Endothelial cell (in vitro differentiated cells): ENCODE results near the gene ANTKMT. TPM values are rescaled to one million over a fixed set of nuclear protein-coding genes. Genes with fewer than 3 reads are reported as not detected.

ENCODE experiments used
- DNase-seq: peaks from one replicate; pipeline ENCODE4 v3.0.0; 2021; ENCODE audit warnings: low spot score
- H3K27ac Mint-ChIP-seq: one replicate; pipeline ENCODE4 v1.8.0; 2021; ENCODE audit warnings: mixed read lengths, inconsistent platforms; ENCODE audit not compliant: unreplicated experiment
- H3K27me3 Mint-ChIP-seq: one replicate; pipeline ENCODE4 v1.8.0; 2021; ENCODE audit warnings: mild to moderate bottlenecking, moderate library complexity, mixed read lengths, inconsistent platforms; ENCODE audit not compliant: unreplicated experiment
- H3K36me3 Mint-ChIP-seq: one replicate; pipeline ENCODE4 v1.8.0; 2021; ENCODE audit warnings: mild to moderate bottlenecking, low read depth, mixed read lengths, inconsistent platforms; ENCODE audit not compliant: unreplicated experiment
- H3K4me1 Mint-ChIP-seq: one replicate; pipeline ENCODE4 v1.8.0; 2021; ENCODE audit warnings: mild to moderate bottlenecking, mixed read lengths, inconsistent platforms; ENCODE audit not compliant: unreplicated experiment
- H3K4me3 Mint-ChIP-seq: one replicate; pipeline ENCODE4 v1.8.0; 2021; ENCODE audit warnings: mild to moderate bottlenecking, mixed read lengths, inconsistent platforms; ENCODE audit not compliant: unreplicated experiment
- H3K9me3 Mint-ChIP-seq: one replicate; pipeline ENCODE4 v1.8.0; 2021; ENCODE audit warnings: mixed read lengths, inconsistent platforms; ENCODE audit not compliant: unreplicated experiment
- CTCF ChIP-seq: fragments of 200-600 bp; sonication (generic); IDR thresholded peaks from one replicate; pipeline ENCODE4 v1.5.0; 2021; ENCODE audit warnings: antibody characterized with exemption; ENCODE audit not compliant: unreplicated experiment
- total RNA-seq: library from RNA; stranded (reverse); fragmentation: NEBNext Ultra II Directional; extraction: Animal tissue kit (Norgen Biotek cat#: 25700); gene quantifications from one replicate; pipeline ENCODE4 v1.2.1, GENCODE V29; 2021; ENCODE audit not compliant: unreplicated experiment

ANTKMT gene
- total RNA-seq, 1 donor from 2014 or later, result 11.1 TPM

GRCh38 chr16:745739-746138, 24.8 kb downstream of the ANTKMT start:
- Mint-ChIP-seq H3K27ac (no peak overlapping the region), H3K27me3 (no peaks in the 10 kb centered on the region), H3K9me3 (no peaks in the 10 kb centered on the region), H3K4me3 (no peak overlapping the region), H3K4me1 (no peaks in the 10 kb centered on the region), H3K36me3 (no peaks in the 10 kb centered on the region)
- DNase-seq, result peak; percentile 62
- TF ChIP-seq CTCF, result no peak

- Mint-ChIP-seq H3K36me3 (no peaks in the 10 kb centered on the region), H3K4me1 (peaks cover 9% of the 10 kb centered on the region), H3K27me3 (no peaks in the 10 kb centered on the region), H3K4me3 (no peak overlapping the region), H3K27ac (no peak overlapping the region), H3K9me3 (no peaks in the 10 kb centered on the region)
- DNase-seq, result no peak
- TF ChIP-seq CTCF, result no peak
Measured at GRCh38 chr16:746637-747036, 25.7 kb downstream of the ANTKMT start.

- H3K4me3 Mint-ChIP-seq, result no peak overlapping the region
- no peak for DNase-seq
- no peaks in the 10 kb centered on the region for H3K9me3 Mint-ChIP-seq
- H3K27me3 Mint-ChIP-seq, result no peaks in the 10 kb centered on the region
- no peak overlapping the region for H3K27ac Mint-ChIP-seq
- H3K4me1 Mint-ChIP-seq, result peaks cover 11% of the 10 kb centered on the region
- TF ChIP-seq CTCF, result no peak
- H3K36me3 Mint-ChIP-seq, result no peaks in the 10 kb centered on the region
Measured at GRCh38 chr16:747978-748746, 27.2 kb downstream of the ANTKMT start.

- no peaks in the 10 kb centered on the region for H3K9me3 Mint-ChIP-seq
- H3K4me3 Mint-ChIP-seq, result no peak overlapping the region
- H3K36me3 Mint-ChIP-seq, result no peaks in the 10 kb centered on the region
- no peak for DNase-seq
- H3K27me3 Mint-ChIP-seq, result no peaks in the 10 kb centered on the region
- peaks cover 11% of the 10 kb centered on the region for H3K4me1 Mint-ChIP-seq
- TF ChIP-seq CTCF, result no peak
- H3K27ac Mint-ChIP-seq, result no peak overlapping the region
Measured at GRCh38 chr16:749010-749409, 28.1 kb downstream of the ANTKMT start.

- no peak for DNase-seq
- no peaks in the 10 kb centered on the region for H3K9me3 Mint-ChIP-seq
- no peak overlapping the region for H3K4me3 Mint-ChIP-seq
- no peak overlapping the region for H3K27ac Mint-ChIP-seq
- TF ChIP-seq CTCF, result no peak
- H3K27me3 Mint-ChIP-seq, result no peaks in the 10 kb centered on the region
- H3K36me3 Mint-ChIP-seq, result no peaks in the 10 kb centered on the region
- H3K4me1 Mint-ChIP-seq, result peaks cover 11% of the 10 kb centered on the region
Measured at GRCh38 chr16:750485-750884, 29.5 kb downstream of the ANTKMT start.
